H9 (cell line): Measurements from ENCODE around the gene ERAP2. TPM values are rescaled to one million over a fixed set of nuclear protein-coding genes. Genes with fewer than 3 reads are reported as not detected.

Source experiments
- DNase-seq: peaks from one replicate; pipeline ENCODE4 v3.0.0-alpha.2; 2017
- H2AFZ ChIP-seq: one replicate; pipeline ENCODE4 v1.6.1; 2013; ENCODE audit warnings: mild to moderate bottlenecking, low read length, control low read depth, moderate library complexity
- H2AK5ac ChIP-seq: 2 replicates; pipeline ENCODE4 v1.6.1; 2013; ENCODE audit warnings: low read length, control low read depth, mixed read lengths; ENCODE audit not compliant: insufficient read length
- H2BK120ac ChIP-seq: one replicate; pipeline ENCODE4 v1.6.1; 2013; ENCODE audit warnings: low read depth, mild to moderate bottlenecking, low read length, control low read depth, inconsistent platforms; ENCODE audit not compliant: poor library complexity, severe bottlenecking
- H2BK12ac ChIP-seq: 2 replicates; pipeline ENCODE4 v1.6.1; 2013; ENCODE audit warnings: low read length, control low read depth, mixed read lengths, low read depth; ENCODE audit not compliant: insufficient read length
- H2BK15ac ChIP-seq: 2 replicates; pipeline ENCODE4 v1.6.1; 2013; ENCODE audit warnings: low read depth, low read length, control low read depth
- H2BK20ac ChIP-seq: one replicate; pipeline ENCODE4 v1.6.1; 2013; ENCODE audit warnings: low read depth, mild to moderate bottlenecking, low read length, control low read depth, inconsistent platforms; ENCODE audit not compliant: poor library complexity, severe bottlenecking
- H2BK5ac ChIP-seq: 2 replicates; pipeline ENCODE4 v1.6.1; 2013; ENCODE audit warnings: low read length, control low read depth, mixed read lengths; ENCODE audit not compliant: insufficient read length
- H3K14ac ChIP-seq: 2 replicates; pipeline ENCODE4 v1.6.1; 2013; ENCODE audit warnings: low read length, control low read depth; ENCODE audit not compliant: insufficient read depth
- H3K18ac ChIP-seq: 2 replicates; pipeline ENCODE4 v1.6.1; 2013; ENCODE audit warnings: low read depth, mild to moderate bottlenecking, mixed read lengths, low read length, control low read depth; ENCODE audit not compliant: insufficient read length
- H3K23ac ChIP-seq: 2 replicates; pipeline ENCODE4 v1.6.1; 2013; ENCODE audit warnings: low read length, control low read depth, mixed read lengths, low read depth; ENCODE audit not compliant: insufficient read length
- H3K23me2 ChIP-seq: 2 replicates; pipeline ENCODE4 v1.6.1; 2013; ENCODE audit warnings: low read depth, mild to moderate bottlenecking, mixed read lengths, low read length, control low read depth; ENCODE audit not compliant: insufficient read length, poor library complexity, severe bottlenecking
- H3K27ac ChIP-seq: 2 replicates; pipeline ENCODE4 v1.5.1; 2013; ENCODE audit warnings: low read length, control low read depth, mixed read lengths, low read depth; ENCODE audit not compliant: insufficient read length
- H3K27me3 ChIP-seq: 2 replicates; pipeline ENCODE4 v1.6.1; 2013; ENCODE audit warnings: low read length, control low read depth, inconsistent platforms; ENCODE audit not compliant: insufficient read depth
- H3K4ac ChIP-seq: 2 replicates; pipeline ENCODE4 v1.6.1; 2013; ENCODE audit warnings: low read depth, mild to moderate bottlenecking, control low read depth, inconsistent platforms, low read length, moderate library complexity
- H3K4me1 ChIP-seq: 2 replicates; pipeline ENCODE4 v1.6.1; 2013; ENCODE audit warnings: low read length, control low read depth, inconsistent platforms; ENCODE audit not compliant: insufficient read depth
- H3K4me2 ChIP-seq: 2 replicates; pipeline ENCODE4 v1.6.1; 2013; ENCODE audit warnings: low read length, control low read depth, mixed read lengths; ENCODE audit not compliant: insufficient read length, insufficient read depth
- H3K56ac ChIP-seq: 2 replicates; pipeline ENCODE4 v1.6.1; 2013; ENCODE audit warnings: low read depth, mild to moderate bottlenecking, mixed read lengths, low read length, control low read depth; ENCODE audit not compliant: insufficient read length
- H3K79me1 ChIP-seq: 2 replicates; pipeline ENCODE4 v1.6.1; 2013; ENCODE audit warnings: low read depth, mild to moderate bottlenecking, moderate library complexity, low read length, control low read depth, inconsistent platforms; ENCODE audit not compliant: insufficient read depth, poor library complexity, severe bottlenecking
- H3K79me2 ChIP-seq: 2 replicates; pipeline ENCODE4 v1.6.1; 2013; ENCODE audit warnings: low read length, control low read depth, inconsistent platforms; ENCODE audit not compliant: insufficient read depth
- H3K9ac ChIP-seq: 2 replicates; pipeline ENCODE4 v1.6.1; 2013; ENCODE audit warnings: low read length, control low read depth, mixed read lengths; ENCODE audit not compliant: insufficient read length; ENCODE audit errors: extremely low read depth
- H3K9me3 ChIP-seq: one replicate; pipeline ENCODE4 v1.6.1; 2013; ENCODE audit warnings: low read depth, low read length, inconsistent platforms; ENCODE audit not compliant: control insufficient read depth
- H3T11ph ChIP-seq: one replicate; pipeline ENCODE4 v1.6.1; 2013; ENCODE audit warnings: mild to moderate bottlenecking, low read length, control low read depth, inconsistent platforms
- H4K20me1 ChIP-seq: one replicate; pipeline ENCODE4 v1.6.1; 2013; ENCODE audit not compliant: control insufficient read depth, insufficient read length, insufficient read depth
- H4K5ac ChIP-seq: 2 replicates; pipeline ENCODE4 v1.6.1; 2013; ENCODE audit warnings: low read depth, mild to moderate bottlenecking, mixed read lengths, low read length, control low read depth; ENCODE audit not compliant: insufficient read length
- H4K8ac ChIP-seq: replicated peaks from 2 replicates; pipeline ENCODE4 v1.6.1; 2013; ENCODE audit warnings: low read length, control low read depth, mixed read lengths, low read depth; ENCODE audit not compliant: insufficient read length
- H4K91ac ChIP-seq: 2 replicates; pipeline ENCODE4 v1.6.1; 2013; ENCODE audit warnings: low read depth, mild to moderate bottlenecking, moderate library complexity, mixed read lengths, low read length, control low read depth; ENCODE audit not compliant: insufficient read length
- H3K27ac Mint-ChIP-seq, 3 experiments: 2 replicates in 2 of 3; 3 replicates in 1 of 3; pipeline ENCODE4 v1.8.0; 2020 to 2021; ENCODE audit warnings: mixed read lengths in 3 of 3, mild to moderate bottlenecking in 1 of 3, moderate library complexity in 1 of 3
- H3K27me3 Mint-ChIP-seq: 2 replicates; pipeline ENCODE4 v1.8.0; 2021; ENCODE audit warnings: low read depth, mild to moderate bottlenecking, moderate library complexity, mixed read lengths
- H3K36me3 Mint-ChIP-seq, 3 experiments: 2 replicates in 2 of 3; 3 replicates in 1 of 3; pipeline ENCODE4 v1.8.0; 2020 to 2021; ENCODE audit warnings: low read depth in 3 of 3, mixed read lengths in 3 of 3; ENCODE audit not compliant: insufficient read depth in 1 of 3
- H3K4me1 Mint-ChIP-seq, 2 experiments: 2 replicates each; pipeline ENCODE4 v1.8.0; 2020; ENCODE audit warnings: mixed read lengths in 2 of 2
- H3K4me3 Mint-ChIP-seq, 2 experiments: 2 replicates in 1 of 2; 3 replicates in 1 of 2; pipeline ENCODE4 v1.8.0; 2020 to 2021; ENCODE audit warnings: mild to moderate bottlenecking in 2 of 2, mixed read lengths in 2 of 2, moderate library complexity in 1 of 2
- H3K9me3 Mint-ChIP-seq, 2 experiments: 2 replicates in 1 of 2; 3 replicates in 1 of 2; pipeline ENCODE4 v1.8.0; 2020; ENCODE audit warnings: mild to moderate bottlenecking in 2 of 2, mixed read lengths in 2 of 2, moderate library complexity in 1 of 2
- CTCF ChIP-seq: fragments of 200-600 bp; sonication (generic); conservative IDR thresholded peaks from 3 replicates; pipeline ENCODE4 v1.8.0; 2021; ENCODE audit warnings: antibody characterized with exemption, mild to moderate bottlenecking
- WGBS: extraction: QIAGEN DNeasy Blood & Tissue Kit; methylation state at CpG from one replicate; pipeline ENCODE4 v1.1.7; 2013; ENCODE audit warnings: missing lambda C conversion rate, low lambda C conversion rate, mixed read lengths; ENCODE audit not compliant: insufficient read length; ENCODE audit errors: extremely low coverage; 5-methylcytosine and 5-hydroxymethylcytosine counted together
- total RNA-seq: library from RNA; stranded (reverse); gene quantifications from 2 replicates; pipeline ENCODE4 v1.2.1, GENCODE V29; 2021

Gene ERAP2
- total RNA-seq, 1 experiment from 2014 or later = 0.09 TPM

- Mint-ChIP-seq H3K4me3 (no peak overlapping the region), H3K36me3 (no peaks in the 10 kb centered on the region), H3K9me3 (no peaks in the 10 kb centered on the region; a peak in 1 of 5 replicates), H3K27ac (no peak overlapping the region), H3K4me1 (peaks cover 0 to 11% of the 10 kb centered on the region in 2 experiments; a peak in 2 of 4 replicates), H3K27me3 (no peaks in the 10 kb centered on the region)
- no peak overlapping the region for H2BK5ac ChIP-seq
- no peak overlapping the region for H4K91ac ChIP-seq
- H3K9me3 ChIP-seq = no peaks in the 10 kb centered on the region
- H3K79me2 ChIP-seq = no peaks in the 10 kb centered on the region
- H2AFZ ChIP-seq = no peak overlapping the region
- H3K23me2 ChIP-seq = no peaks in the 10 kb centered on the region
- no peaks in the 10 kb centered on the region for H3K27me3 ChIP-seq
- H2BK15ac ChIP-seq = no peak overlapping the region
- H4K8ac ChIP-seq = no peak overlapping the region
- WGBS = no CpG with 5 or more reads among the region's 1 CpG
- no peak overlapping the region for H3K9ac ChIP-seq
- no peak overlapping the region for H3T11ph ChIP-seq
- H3K18ac ChIP-seq = no peak overlapping the region
- H3K79me1 ChIP-seq = no peaks in the 10 kb centered on the region
- no peak overlapping the region for H2BK12ac ChIP-seq
- H3K23ac ChIP-seq = no peak overlapping the region
- no peak overlapping the region for H2BK120ac ChIP-seq
- no peak overlapping the region for H3K27ac ChIP-seq
- no peak overlapping the region for H4K5ac ChIP-seq
- no peak overlapping the region for H3K4me2 ChIP-seq
- H2BK20ac ChIP-seq = no peak overlapping the region
- H3K14ac ChIP-seq = no peak overlapping the region
- TF ChIP-seq CTCF = no peak
- H2AK5ac ChIP-seq = no peak overlapping the region
- no peak overlapping the region for H3K4ac ChIP-seq
- no peak for DNase-seq
- no peaks in the 10 kb centered on the region for H3K4me1 ChIP-seq
- no peak overlapping the region for H3K56ac ChIP-seq
- H4K20me1 ChIP-seq = no peaks in the 10 kb centered on the region
Observed at GRCh38 chr5:96836817-96837216, 39.5 kb upstream of the ERAP2 start.
